ENCODE measurements around the gene CASQ2.

Gene CASQ2

GRCh38 chr1:115768549-115768948 lies at the start of gene CASQ2:
TSS of gene CASQ2 (minus strand) at chr1:115768714. CDS start at chr1:115768541, 173 bp downstream.
- DNase-seq, result no peak

GRCh38 chr1:115815694-115816093 lies 47.2 kb upstream of the CASQ2 start:
- no peak for DNase-seq

GRCh38 chr1:115814685-115815398 lies 46.3 kb upstream of the CASQ2 start:
- no peak for DNase-seq

GRCh38 chr1:115813727-115814126 lies 45.2 kb upstream of the CASQ2 start:
- no peak for DNase-seq

GRCh38 chr1:115811140-115811828 lies 42.8 kb upstream of the CASQ2 start:
- DNase-seq, result no peak

GRCh38 chr1:115810609-115811008 lies 42.1 kb upstream of the CASQ2 start:
- no peak for DNase-seq

GRCh38 chr1:115809847-115810246 lies 41.3 kb upstream of the CASQ2 start:
- DNase-seq, result no peak

- DNase-seq, result no peak
Observed at GRCh38 chr1:115809076-115809475, 40.6 kb upstream of the CASQ2 start.

- DNase-seq, result peak; percentile 56
Observed at GRCh38 chr1:115807723-115808122, 39.2 kb upstream of the CASQ2 start.

- DNase-seq, result no peak
Observed at GRCh38 chr1:115805597-115805996, 37.1 kb upstream of the CASQ2 start.

GRCh38 chr1:115802416-115802815 lies 33.9 kb upstream of the CASQ2 start:
- no peak for DNase-seq

- DNase-seq, result peak; percentile 40
Observed at GRCh38 chr1:115797486-115797885, 29.0 kb upstream of the CASQ2 start.

- peak; percentile 50 for DNase-seq
Observed at GRCh38 chr1:115796897-115797296, 28.4 kb upstream of the CASQ2 start.

- DNase-seq, result peak; percentile 53
Observed at GRCh38 chr1:115796036-115796435, 27.5 kb upstream of the CASQ2 start.

GRCh38 chr1:115794976-115795639 lies 26.6 kb upstream of the CASQ2 start:
- DNase-seq, result peak; percentile 57

GRCh38 chr1:115793162-115793561 lies 24.6 kb upstream of the CASQ2 start:
- DNase-seq, result no peak

- DNase-seq, result no peak
Observed at GRCh38 chr1:115791816-115792215, 23.3 kb upstream of the CASQ2 start.

- DNase-seq, result no peak
Observed at GRCh38 chr1:115790846-115791245, 22.3 kb upstream of the CASQ2 start.

GRCh38 chr1:115790356-115790755 lies 21.8 kb upstream of the CASQ2 start:
- DNase-seq, result no peak

GRCh38 chr1:115783311-115783710 lies 14.8 kb upstream of the CASQ2 start:
- no peak for DNase-seq

GRCh38 chr1:115782571-115783281 lies 14.2 kb upstream of the CASQ2 start:
- no peak for DNase-seq

GRCh38 chr1:115781851-115782250 lies 13.3 kb upstream of the CASQ2 start:
- no peak for DNase-seq

GRCh38 chr1:115781343-115781742 lies 12.8 kb upstream of the CASQ2 start:
- DNase-seq, result no peak

Measured in retina (tissue), 1 donor.